Dermis microvascular lymphatic vessel endothelial cell (primary cell): ENCODE data around the gene NCMAP. TPM values are rescaled to one million over a fixed set of nuclear protein-coding genes. Genes with fewer than 3 reads are reported as not detected.

Source experiments
- DNase-seq, 2 donors: peaks; one replicate each; pipeline versions ENCODE4 v3.0.0 to v3.0.0-alpha.2; 2010; ENCODE audit warnings: low read depth in 2 of 2
- total RNA-seq: library from RNA; depleted of rRNA; stranded (reverse); fragments of >200 nt; gene quantifications from 2 replicates; pipeline ENCODE4 v1.2.1, GENCODE V29; 2014

Gene NCMAP
- total RNA-seq, 1 donor from 2014 or later, result not detected

DNA sequence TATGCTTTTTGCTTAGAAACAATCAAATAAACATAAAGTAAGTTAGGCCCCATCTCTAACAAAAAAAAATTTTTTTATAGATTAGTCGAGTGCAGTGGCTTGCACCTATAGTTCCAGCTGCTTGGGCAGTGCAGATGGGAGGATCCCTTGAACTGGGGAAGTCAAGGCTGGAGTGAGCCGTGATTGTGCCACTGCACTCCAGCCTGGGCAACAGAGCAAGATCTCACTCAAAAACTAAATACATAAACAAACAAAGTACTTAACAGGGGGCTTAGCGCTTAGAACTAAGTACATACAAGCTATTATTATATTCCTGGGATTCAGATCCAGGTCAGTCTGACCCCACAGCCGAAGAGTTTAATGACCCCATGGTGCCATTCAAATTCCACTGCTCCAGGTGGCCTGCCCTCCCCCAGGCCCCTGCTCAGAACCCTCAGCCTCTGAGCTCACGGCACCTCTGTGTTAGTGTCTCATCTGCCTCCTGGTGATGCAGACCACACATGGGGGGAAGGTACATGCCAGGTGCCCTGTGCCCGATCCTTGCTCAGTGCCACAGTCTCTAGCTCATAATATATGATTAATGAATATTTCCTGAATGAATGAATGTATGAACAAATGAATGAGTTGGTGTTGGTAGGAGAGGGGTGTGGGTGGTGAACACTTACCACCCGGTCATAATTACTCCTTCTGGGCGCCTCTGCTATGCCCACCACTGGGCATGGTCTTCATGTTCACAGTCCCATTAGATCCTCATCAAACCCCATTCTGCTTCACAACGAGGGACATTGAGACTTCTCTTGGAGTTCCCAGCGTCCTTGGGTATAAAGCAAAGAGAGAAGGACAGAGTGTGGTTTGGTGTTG lies 14.6 kb downstream of the NCMAP start:
- DNase-seq, result no peak

DNA sequence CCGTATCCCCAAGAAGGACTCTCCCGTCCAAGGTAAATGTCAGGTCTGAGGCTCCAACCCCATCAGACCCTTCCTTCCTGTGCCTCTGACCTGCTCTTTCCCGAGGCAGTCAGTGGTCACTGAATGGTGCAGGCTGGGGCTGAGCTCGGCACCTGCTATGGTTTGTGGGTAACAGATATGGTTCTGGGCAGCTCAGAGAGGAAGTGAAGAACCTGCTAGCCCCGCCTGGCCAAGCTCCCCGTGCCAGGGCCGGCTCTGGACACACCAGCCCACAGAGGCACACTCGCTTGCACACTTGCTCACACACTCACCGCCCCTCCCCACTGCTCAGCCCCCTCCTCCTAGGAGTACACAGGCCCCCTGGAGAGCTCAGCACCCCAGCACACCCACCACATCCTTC lies 16.4 kb downstream of the NCMAP start:
- no peak for DNase-seq

DNA sequence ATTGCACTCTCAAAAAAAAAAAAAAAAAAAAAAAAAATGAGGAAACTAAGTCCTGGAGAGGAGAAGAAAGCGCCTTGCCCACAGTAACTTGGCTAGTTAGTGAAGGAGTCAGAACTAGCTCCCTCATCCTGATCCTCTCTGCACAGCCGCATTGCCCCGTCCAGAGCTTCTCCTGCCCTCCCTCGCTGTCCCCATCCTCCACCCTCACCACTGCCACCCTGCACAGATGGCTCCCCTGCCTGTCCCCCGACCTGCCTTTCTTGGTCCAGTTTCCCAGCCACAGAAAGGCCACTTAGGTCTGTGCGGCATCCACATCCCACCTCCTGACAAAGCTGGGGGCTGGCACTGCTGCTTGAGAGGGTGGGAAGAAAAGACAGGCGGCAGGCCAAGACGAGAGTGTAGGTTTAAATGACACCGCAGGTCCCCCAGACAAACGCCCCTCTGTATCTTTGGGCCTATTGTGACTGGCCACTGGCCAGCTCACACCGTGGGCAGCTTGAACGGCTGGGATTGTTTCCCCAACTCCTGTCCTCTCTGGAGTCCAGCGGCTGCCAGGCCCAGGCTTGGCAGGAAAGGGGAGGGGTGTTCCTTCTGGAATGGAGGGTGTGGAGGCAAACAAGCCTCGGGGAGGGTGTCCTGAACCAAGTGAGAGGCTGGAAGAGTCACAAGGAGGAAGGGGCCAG lies 20.2 kb downstream of the NCMAP start:
- no peak for DNase-seq

- no peak for DNase-seq
Observed at GRCh38 chr1:24578846-24579245, 23.0 kb downstream of the NCMAP start.

- no peak for DNase-seq
Observed at GRCh38 chr1:24580756-24581155, 24.9 kb downstream of the NCMAP start.

DNA sequence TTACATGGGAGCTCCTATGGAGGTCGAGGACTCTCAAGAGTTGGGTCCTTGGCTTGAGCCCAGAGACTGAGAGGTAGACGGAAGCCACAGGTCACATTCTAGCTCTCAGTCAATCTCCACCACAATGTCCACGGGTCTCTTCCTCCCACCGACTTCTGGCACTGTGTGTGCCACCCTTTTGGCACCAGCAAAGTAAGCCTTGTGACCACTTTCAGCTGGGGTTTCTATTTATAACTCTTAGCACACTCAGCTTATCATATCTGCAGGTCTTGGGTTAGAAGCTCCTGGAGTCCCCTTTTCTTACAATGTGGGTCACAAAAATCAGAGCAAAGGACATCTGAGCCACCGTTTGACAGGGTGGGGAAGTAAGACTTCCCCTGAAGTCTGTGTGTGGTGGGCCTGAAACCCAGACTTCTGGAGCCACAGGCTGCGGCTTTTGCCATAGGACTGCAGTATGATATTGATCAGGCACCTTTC lies 28.3 kb downstream of the NCMAP start:
- no peak for DNase-seq

DNA sequence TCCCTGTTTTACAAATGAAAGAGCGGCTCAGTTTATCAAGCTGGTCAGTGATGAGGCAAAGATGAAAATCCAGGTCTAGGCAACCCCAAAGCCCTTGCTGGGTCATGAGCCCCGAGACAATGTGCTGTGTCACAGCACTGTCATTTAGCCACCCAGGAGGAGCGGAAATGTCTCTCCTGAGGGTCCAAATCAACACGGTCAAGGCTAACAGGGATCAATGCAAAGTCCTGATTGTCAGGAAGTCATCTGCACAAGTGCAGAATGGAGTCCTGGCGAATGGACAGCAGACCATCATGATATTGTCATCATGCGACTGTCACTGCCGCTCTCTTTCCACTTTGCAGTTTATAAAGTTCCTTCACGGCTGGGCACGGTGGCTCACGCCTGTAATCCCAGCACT lies 30.2 kb downstream of the NCMAP start:
- DNase-seq, result no peak

DNA sequence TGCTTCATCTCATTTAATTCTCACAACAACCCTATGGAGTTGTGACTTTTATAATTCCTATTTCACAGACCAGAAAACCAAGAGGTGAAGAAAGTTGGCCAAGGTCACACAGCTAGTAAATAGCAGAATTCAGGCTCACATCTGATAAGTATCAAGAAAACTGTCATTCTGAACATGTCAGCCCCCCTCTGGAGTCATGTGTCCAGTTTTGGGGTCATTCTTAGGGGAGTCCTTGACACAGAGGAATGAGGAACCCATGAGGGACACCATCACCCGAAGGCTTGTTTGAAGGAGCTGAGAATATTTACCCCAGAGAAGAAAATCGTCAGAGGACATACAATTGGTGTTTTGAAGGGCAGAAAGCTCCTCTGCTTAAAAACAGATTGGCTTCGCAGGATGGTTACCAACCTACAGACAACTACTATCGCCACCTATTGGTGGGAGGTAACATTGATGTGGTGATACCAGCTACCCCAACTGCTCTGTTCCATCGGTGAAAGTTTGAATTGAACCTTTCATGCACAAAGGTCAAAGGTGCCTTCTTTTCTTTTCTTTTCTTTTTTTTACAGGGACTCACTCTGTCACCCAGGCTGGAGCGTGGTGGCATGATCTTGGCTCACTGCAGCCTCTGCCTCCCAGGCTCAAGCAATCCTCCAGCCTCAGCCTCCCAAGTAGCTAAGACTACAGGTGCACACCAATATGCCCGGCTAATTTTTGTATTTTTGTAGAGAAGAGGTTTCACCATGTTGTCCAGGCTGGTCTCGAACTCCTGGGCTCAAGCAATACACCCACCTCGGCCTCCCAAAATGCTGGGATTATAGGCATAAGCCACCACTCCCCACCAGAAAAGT lies 31.3 kb downstream of the NCMAP start:
- peak; percentile 27 to 46 for DNase-seq

DNA sequence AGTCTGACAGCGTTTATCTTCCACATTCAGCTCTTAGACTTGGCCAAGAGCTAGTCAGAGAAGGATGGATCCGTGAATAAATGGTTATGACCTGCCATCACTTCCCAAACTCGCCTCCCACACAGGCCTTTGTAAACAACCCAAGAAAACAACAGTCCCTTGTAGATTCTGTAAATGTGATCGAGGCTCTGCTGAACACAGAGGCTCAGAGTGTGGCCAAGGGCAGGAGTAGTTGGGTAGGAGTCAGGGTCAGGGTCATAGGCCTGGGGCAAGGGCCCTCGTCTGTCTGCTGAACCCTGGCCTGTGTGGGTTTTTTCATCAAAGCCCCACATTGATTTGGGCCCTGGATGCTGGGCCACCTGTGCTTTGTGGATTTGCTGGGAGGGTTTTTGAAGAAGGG lies 32.7 kb downstream of the NCMAP start:
- DNase-seq, result no peak

- no peak for DNase-seq
Observed at GRCh38 chr1:24589200-24589599, 33.3 kb downstream of the NCMAP start.

DNA sequence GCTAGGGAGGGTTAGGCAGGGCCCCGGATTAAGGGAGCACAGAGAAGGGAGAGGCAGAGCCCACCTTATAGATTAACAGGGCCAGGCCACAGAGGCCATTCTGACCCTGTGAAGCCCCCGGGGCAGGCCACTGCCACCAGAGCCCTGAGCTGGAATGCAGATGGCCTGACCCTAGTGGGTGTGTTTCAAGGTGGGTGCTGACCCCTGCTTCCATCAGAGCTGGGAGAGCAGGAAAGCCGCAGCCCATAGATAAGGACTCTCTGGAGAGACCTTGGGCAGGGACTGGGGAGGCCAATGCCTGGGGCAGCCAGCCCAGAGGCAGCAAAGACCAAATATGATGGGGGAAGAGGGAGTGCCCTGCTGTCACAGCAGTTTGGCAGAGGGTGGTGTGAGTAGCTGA lies 35.9 kb downstream of the NCMAP start:
- DNase-seq, result no peak

DNA sequence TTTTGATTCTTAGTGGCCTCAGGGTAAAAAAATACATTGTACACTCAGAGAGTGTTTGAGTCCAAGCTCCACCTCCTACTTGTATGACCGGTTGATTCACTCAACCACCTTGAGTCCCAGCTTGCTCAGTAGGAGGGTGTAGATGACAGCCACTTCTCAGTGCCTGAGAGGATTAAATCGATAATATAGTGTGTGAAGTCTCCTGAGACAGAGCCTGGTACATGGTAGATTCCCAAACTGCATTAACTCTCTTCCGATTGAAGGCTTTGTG lies 38.4 kb downstream of the NCMAP start:
- DNase-seq, result no peak

DNA sequence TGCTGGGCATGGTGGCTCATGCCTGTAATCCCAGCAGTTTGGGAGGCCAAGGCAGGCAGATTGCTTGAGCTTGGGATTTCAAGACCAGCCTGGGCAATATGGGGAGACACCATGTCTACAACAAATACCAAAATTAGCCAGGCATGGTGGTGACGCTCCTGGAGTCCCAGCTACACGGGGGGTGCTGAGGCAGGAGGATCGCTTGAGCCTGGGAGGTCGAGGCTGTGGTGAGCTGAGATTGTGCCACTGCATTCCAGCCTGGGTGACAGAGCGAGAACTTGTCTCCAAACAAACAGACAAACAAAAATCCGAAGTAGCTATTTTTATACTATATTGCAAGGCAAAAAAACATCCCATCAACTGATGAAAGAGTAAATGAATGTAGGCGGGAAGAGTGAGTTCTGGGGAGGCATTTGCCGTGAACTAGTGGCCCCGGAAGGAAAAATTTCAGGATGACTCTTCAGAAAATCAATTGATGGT lies 40.6 kb downstream of the NCMAP start:
- no peak for DNase-seq

DNA sequence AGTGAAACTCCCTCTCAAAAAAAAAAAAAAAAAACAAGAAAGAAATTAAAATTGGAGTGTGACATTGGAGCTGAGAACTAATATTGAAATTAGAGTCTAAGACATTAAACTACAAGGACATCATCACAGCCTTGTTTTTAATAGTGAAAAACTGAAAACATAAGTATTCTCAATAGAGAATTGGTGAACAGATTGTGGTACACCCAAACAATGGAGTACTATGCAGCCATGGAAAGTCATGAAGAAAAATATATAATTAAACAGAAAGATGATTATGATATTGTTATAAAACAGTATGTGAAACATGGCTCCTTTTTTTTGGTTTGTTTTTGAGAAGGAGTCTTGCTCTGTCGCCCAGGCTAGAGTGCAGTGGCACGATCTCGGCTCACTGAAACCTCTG lies 43.4 kb downstream of the NCMAP start:
- no peak for DNase-seq

DNA sequence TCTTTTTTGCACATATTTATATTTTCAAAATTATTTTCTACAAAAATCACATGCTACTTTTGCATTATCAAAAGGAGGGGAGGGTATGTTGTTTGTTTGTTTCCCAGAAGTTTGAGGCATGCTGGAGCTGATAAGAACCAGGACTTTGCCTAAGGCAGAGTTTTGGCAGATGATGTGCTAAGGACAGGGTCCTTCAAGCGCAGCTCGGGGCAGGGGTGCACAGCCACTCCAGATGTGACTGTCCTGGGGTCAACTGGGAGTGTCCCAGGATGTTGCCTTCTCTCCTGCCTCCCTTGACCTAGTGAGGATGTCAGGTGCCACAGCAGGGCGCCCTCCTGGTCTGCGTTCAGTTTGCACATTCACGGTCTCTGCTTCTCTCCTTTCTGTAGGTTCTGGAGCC lies 44.7 kb downstream of the NCMAP start:
- DNase-seq, result no peak

- DNase-seq, result no peak
Observed at GRCh38 chr1:24605534-24606295, 49.8 kb downstream of the NCMAP start.

- no peak for DNase-seq
Observed at GRCh38 chr1:24606296-24606605, 50.4 kb downstream of the NCMAP start.

DNA sequence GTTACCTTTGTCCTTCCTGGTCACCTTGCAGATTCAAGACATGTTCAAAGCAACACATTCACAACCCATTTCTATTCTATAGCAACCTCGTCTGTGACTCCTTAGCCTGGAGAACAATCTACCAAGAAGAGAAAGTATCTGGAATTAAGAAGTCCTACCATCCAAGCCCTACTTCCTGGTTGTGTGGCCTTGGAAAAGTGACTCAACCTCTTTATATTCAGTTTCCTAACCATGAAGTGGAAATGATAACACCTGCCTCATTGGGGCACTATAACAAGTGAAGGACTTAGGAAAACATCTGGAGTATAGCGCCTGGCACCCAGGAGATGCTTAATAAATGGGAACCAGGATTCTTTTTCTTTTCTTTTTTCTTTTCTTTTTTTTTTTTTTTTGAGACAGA lies 50.7 kb downstream of the NCMAP start:
- DNase-seq, result no peak

DNA sequence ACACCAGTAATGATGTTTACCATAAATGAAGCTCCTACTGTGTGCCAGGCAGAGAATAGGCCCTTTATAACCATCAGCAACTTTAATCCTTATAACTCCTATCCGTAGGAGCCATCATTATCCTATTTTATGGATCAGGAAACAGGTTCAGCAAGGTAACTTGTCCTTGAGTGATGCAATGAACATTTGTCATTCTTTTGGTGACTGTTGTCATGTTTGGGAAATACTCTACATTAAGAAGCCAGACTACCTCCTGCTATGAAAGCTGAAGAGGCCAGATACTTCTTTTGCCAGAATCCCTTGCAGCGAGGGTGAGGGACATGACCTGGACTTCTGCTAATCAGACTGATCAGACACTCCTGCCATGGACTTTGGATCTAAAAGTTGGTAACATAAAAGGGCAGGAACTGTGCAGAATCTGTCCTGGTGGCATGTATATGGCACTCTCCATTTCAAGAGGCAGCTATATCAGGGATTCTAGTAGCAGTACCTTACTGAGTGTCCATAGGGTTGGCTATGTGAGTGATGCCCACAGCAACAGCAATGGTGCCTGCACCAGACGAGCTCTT lies 54.1 kb downstream of the NCMAP start:
- DNase-seq, result no peak

GRCh38 chr1:24619376-24619775 lies 63.5 kb downstream of the NCMAP start:
- DNase-seq, result no peak

GRCh38 chr1:24620678-24621077 lies 64.8 kb downstream of the NCMAP start:
- DNase-seq, result no peak
